Fibroblast of mammary gland (primary cell): ENCODE data around the gene VSIR.

Experiments used
- DNase-seq: peaks from one replicate; pipeline ENCODE4 v3.0.0-alpha.2; 2010; ENCODE audit warnings: low read depth
- H3K4me3 ChIP-seq: 2 replicates; pipeline ENCODE4 v1.5.1; 2011; ENCODE audit warnings: low read depth, mild to moderate bottlenecking, low read length, moderate library complexity; ENCODE audit not compliant: control insufficient read depth
- TF ChIP-seq, protein P1 (sequence below): conservative IDR thresholded peaks from 2 replicates; pipeline ENCODE4 v1.5.1; 2011; ENCODE audit warnings: low read depth, low read length, inconsistent platforms; ENCODE audit not compliant: control insufficient read depth, insufficient read depth

The VSIR gene

DNA sequence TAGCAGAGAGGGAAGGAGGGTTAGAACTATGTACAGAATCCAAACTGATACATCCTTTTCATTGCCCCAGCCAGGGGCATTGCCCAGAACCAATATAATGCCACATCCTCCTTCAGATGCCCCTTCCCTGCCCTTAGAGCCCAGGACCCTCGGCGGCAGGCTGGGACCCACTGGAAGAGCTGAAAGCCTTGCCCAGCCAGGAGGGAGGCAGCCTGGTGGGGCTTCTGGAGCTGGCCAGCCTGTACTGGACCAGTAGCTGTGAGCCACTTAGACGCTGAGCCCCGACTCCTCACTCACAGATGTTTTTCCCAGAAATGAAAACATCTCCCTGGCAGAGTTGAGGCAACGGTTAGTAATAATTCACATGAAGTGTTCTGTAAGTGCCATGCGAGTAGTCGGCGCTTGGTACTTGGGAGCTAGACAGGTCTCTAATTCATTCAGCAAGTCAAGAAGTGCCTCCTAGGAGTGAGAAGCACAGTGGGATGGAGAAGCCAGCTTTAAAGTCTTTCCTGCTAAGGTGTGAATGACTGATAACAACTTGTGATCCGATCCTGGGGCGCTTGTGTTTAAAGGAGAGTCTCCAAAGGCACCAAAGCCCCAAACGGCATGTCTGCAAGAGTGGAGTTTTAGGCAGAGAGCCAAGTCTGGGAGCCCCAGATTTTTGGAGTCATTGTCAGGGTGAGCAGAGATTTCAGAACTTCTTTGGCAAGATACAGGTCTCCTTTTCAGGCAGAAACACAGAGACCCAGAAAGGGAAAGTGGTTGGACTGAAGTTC, 9.8 kb downstream of the VSIR start:
- no peak overlapping the region for H3K4me3 ChIP-seq
- TF ChIP-seq, protein P1, sequence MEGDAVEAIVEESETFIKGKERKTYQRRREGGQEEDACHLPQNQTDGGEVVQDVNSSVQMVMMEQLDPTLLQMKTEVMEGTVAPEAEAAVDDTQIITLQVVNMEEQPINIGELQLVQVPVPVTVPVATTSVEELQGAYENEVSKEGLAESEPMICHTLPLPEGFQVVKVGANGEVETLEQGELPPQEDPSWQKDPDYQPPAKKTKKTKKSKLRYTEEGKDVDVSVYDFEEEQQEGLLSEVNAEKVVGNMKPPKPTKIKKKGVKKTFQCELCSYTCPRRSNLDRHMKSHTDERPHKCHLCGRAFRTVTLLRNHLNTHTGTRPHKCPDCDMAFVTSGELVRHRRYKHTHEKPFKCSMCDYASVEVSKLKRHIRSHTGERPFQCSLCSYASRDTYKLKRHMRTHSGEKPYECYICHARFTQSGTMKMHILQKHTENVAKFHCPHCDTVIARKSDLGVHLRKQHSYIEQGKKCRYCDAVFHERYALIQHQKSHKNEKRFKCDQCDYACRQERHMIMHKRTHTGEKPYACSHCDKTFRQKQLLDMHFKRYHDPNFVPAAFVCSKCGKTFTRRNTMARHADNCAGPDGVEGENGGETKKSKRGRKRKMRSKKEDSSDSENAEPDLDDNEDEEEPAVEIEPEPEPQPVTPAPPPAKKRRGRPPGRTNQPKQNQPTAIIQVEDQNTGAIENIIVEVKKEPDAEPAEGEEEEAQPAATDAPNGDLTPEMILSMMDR: no peak
- peak; percentile 37 for DNase-seq

DNA sequence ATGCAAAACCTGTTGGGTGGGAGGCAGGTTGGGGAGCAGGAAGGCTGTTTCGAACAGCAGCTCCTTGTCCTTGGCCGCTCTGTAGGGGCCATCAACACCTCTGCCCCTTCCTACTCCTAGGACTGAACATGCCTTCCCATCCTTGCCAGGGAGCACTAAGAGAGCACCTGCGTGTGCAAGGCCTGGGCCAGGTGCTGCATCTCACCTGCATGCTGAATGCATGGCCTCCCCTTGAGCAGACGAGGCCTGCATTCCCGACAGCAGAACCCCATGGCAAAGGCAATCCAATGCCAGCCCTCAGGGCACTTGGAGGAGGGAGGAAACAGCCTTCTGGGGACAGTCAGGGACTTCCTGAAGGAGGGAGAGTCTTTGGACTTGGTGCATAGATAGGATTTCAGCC, 11.0 kb downstream of the VSIR start:
- TF ChIP-seq, protein P1: no peak
- no peak for DNase-seq
- no peak overlapping the region for H3K4me3 ChIP-seq

DNA sequence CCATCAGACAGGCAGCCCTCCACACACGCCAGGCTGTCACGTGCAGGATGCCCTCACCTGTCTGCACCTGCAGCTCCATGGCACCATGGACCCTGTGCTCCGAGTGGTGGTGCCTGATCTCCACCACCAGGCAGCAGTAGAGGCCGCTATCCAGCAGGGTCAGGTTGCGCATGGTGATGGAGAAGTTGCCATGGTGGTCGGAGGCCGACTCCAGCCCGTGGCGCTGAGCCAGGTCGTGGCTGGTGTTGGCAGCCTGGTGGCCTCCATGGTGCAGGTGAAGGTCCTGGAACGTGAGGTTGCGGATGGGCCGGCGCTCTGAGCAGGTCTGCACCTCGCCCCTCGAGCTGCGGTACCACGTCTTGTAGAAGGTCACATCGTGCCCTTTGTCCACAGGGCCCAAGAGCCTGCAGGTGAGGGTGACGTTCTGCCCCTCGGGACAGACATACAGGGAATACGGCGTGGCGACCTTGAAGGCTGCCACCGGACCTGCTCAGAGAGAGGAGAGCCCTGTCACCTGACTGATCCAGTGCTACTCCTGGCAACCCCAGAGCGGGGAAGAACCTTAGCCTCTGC, 11.7 kb downstream of the VSIR start:
- H3K4me3 ChIP-seq: no peak overlapping the region
- no peak for DNase-seq
- TF ChIP-seq, protein P1: no peak

DNA sequence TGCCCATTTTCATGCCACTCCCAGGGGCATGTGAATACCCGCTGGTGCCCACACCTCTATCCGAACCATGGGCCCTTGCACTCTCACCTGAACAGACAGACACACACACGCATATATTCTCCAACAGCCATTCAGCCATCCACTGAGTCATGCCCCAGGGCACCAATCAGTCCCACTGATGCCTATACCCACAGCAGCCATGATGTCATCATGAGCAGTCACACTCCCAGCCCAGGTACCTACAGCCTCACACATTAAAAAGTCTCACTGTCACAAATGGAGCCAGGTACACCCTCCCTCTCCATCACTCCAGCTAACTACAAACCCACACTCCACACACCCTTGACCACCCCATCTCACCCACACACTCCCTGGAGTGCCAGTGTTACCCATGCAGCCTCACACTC, 12.2 kb downstream of the VSIR start:
- TF ChIP-seq, protein P1: no peak
- no peak for DNase-seq
- H3K4me3 ChIP-seq: no peak overlapping the region

DNA sequence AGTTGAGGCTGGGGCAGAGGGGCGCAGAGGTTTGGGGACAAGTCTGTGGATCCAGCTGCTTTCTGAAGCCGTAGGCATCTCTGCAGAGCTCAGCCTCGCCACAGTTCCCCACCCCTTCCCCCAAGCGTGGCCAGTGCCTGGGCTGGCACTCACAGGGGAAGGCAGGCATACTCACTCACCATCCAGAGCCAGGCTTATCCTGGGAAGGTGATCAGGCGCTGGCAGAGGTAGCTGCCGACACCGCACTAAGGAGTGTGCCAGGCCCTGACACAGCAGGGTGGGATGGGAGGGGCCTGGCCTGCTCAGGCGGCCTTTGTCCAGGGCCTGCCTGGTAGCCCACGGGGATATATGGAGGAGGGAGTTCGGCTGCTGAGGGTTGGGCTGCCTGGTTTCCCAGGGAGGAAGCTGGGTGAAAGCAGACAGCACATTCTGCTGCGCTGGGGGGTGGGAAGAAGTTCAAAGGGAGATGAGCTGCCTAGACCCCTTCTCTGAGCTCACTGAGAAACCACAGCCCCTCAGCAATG, 15.9 kb downstream of the VSIR start:
- no peak overlapping the region for H3K4me3 ChIP-seq
- DNase-seq: no peak
- TF ChIP-seq, protein P1: no peak

DNA sequence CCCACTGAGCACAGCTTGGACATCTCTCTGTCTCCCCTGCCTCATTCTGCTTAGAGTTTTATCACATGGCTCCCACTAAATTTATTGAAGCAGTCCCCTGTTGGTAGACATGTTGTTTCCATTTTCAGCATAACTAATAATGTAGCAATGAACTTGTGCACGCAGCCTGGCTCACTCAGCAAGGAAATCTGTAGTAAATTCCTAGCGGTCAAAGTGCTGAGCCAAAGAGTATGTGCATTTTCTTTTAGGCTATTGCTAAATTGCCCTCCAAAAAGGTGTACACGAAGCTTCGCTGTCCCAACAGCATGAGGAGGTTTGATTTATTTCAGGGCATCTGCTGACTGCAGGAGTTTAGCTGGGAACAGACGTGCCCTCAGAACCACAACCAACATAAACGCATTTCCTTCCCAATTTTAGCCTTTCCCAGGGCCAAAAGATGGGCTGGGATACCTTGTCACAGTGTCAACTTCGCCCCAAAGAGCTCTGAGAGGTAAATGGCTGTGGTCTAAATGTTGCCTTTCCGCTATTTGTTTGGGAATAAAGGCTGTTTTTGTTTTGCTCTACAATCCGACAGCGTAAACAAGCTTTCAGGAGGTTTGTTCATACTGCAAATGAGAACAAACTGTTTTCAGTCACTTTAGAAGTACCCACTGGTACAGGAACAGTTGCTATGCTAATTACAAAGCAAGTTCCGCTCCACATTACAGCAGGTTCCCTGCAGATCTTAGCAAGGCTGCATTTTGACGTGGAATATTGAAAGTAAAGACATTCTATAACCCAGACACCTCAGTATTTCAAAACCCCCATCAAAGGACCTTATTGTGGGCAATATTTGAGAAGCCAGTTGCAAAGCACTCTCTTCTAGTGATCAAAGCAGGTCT, 16.8 kb downstream of the VSIR start:
- H3K4me3 ChIP-seq: no peak overlapping the region
- no peak for DNase-seq
- TF ChIP-seq, protein P1: no peak
